Activated CD8-positive, alpha-beta T cell treated with anti-CD3 and anti-CD28 coated beads for 36 hours (primary cell): ENCODE measurements around the gene PKP1. TPM values are rescaled to one million over a fixed set of nuclear protein-coding genes. Genes with fewer than 3 reads are reported as not detected.

ENCODE experiments used
- ATAC-seq: fragments of 200-7000 bp; cut with Tn5 transposase; one replicate; pipeline ENCODE4 v1.10.0; 2021; ENCODE audit warnings: mild to moderate bottlenecking, moderate library complexity
- CTCF ChIA-PET: fragments of 350-600 bp; sonication (Branson Sonifier 250); formaldehyde crosslinking; loops from one replicate; lab custom pipeline; 2021; ENCODE audit warnings: antibody characterized with exemption; lab: Charles Lee
- POLR2A ChIA-PET: fragments of 350-600 bp; sonication (Branson Sonifier 250); formaldehyde crosslinking; loops from one replicate; lab custom pipeline; 2021; ENCODE audit warnings: antibody characterized with exemption; lab: Charles Lee
- DNase-seq: peaks from one replicate; pipeline ENCODE4 v3.0.0-alpha.2; 2020
- H3K27ac Mint-ChIP-seq: one replicate; pipeline ENCODE4 v1.8.0; 2021; ENCODE audit warnings: mild to moderate bottlenecking, mixed read lengths
- H3K27me3 Mint-ChIP-seq: one replicate; pipeline ENCODE4 v1.8.0; 2021; ENCODE audit warnings: mixed read lengths
- H3K36me3 Mint-ChIP-seq: one replicate; pipeline ENCODE4 v1.8.0; 2021; ENCODE audit warnings: low read depth, mixed read lengths
- H3K4me1 Mint-ChIP-seq: one replicate; pipeline ENCODE4 v1.8.0; 2021; ENCODE audit warnings: low read depth, mixed read lengths
- H3K4me3 Mint-ChIP-seq: one replicate; pipeline ENCODE4 v1.8.0; 2021; ENCODE audit warnings: mild to moderate bottlenecking, moderate library complexity, mixed read lengths
- H3K9me3 Mint-ChIP-seq: one replicate; pipeline ENCODE4 v1.8.0; 2021; ENCODE audit warnings: mixed read lengths
- CTCF ChIP-seq: fragments of 200-600 bp; IDR thresholded peaks from one replicate; pipeline ENCODE4 v1.8.0; 2022; ENCODE audit warnings: antibody characterized with exemption, mild to moderate bottlenecking
- intact Hi-C: fragments of 100-400 bp; cut with micrococcal nuclease; formaldehyde crosslinking; loops from one replicate; pipeline ENCODE4 v1.10.0; 2022
- total RNA-seq, 2 experiments: library from RNA; stranded (reverse); gene quantifications; one replicate each; pipeline ENCODE4 v1.2.3, GENCODE V29; 2021

Gene PKP1
- total RNA-seq, 2 experiments from 2014 or later: not detected

- no peak overlapping the region for H3K4me3 Mint-ChIP-seq
- ATAC-seq (no peak), DNase-seq (no peak)
- ChIA-PET POLR2A (no interaction called here), CTCF (interaction anchor here (1.4 kb wide), 1 partner anchor 16 kb away, joined by 4 read pairs; no protein-coding TSS in a partner anchor)
- H3K4me1 Mint-ChIP-seq: no peaks in the 10 kb centered on the region
- TF ChIP-seq CTCF: no peak
- intact Hi-C loops: no loop called here
- no peaks in the 10 kb centered on the region for H3K36me3 Mint-ChIP-seq
- H3K27ac Mint-ChIP-seq: no peak overlapping the region
- no peaks in the 10 kb centered on the region for H3K9me3 Mint-ChIP-seq
- no peaks in the 10 kb centered on the region for H3K27me3 Mint-ChIP-seq
These were observed 46.5 kb downstream of the PKP1 start for GRCh38 chr1:201329801-201330200.

GRCh38 chr1:201330541-201330940 is 47.2 kb downstream of the PKP1 start:
- Mint-ChIP-seq H3K36me3 (no peaks in the 10 kb centered on the region), H3K4me3 (no peak overlapping the region), H3K27me3 (no peaks in the 10 kb centered on the region), H3K4me1 (no peaks in the 10 kb centered on the region), H3K9me3 (no peaks in the 10 kb centered on the region), H3K27ac (no peak overlapping the region)
- ChIA-PET POLR2A (no interaction called here), CTCF (interaction anchor here (1.4 kb wide), 1 partner anchor 16 kb away, joined by 4 read pairs; no protein-coding TSS in a partner anchor)
- no peak for DNase-seq
- no peak for TF ChIP-seq CTCF
- intact Hi-C loops: no loop called here
- ATAC-seq: no peak

GRCh38 chr1:201331166-201331565 is 47.9 kb downstream of the PKP1 start:
- ChIA-PET CTCF (interaction anchor here (0.7 kb wide), 1 partner anchor 16 kb away, joined by 3 read pairs; no protein-coding TSS in a partner anchor), POLR2A (no interaction called here)
- Mint-ChIP-seq H3K4me1 (no peaks in the 10 kb centered on the region), H3K9me3 (no peaks in the 10 kb centered on the region), H3K27ac (no peak overlapping the region), H3K36me3 (no peaks in the 10 kb centered on the region), H3K27me3 (no peaks in the 10 kb centered on the region), H3K4me3 (no peak overlapping the region)
- no peak for TF ChIP-seq CTCF
- intact Hi-C loops: no loop called here
- no peak for ATAC-seq
- DNase-seq: no peak

GRCh38 chr1:201332021-201332420 is 48.7 kb downstream of the PKP1 start:
- intact Hi-C loops: no loop called here
- POLR2A ChIA-PET: no interaction called here
- DNase-seq (no peak), ATAC-seq (no peak)
- no peak for TF ChIP-seq CTCF
- H3K9me3 Mint-ChIP-seq: no peaks in the 10 kb centered on the region
- H3K4me1 Mint-ChIP-seq: no peaks in the 10 kb centered on the region
- H3K27me3 Mint-ChIP-seq: no peaks in the 10 kb centered on the region
- CTCF ChIA-PET: no interaction called here
- no peak overlapping the region for H3K4me3 Mint-ChIP-seq
- no peaks in the 10 kb centered on the region for H3K36me3 Mint-ChIP-seq
- H3K27ac Mint-ChIP-seq: no peak overlapping the region

- no peak for ATAC-seq
- no peaks in the 10 kb centered on the region for H3K36me3 Mint-ChIP-seq
- CTCF ChIA-PET: interaction anchor here (0.9 kb wide), 1 partner anchor 24 kb away, joined by 3 read pairs; no protein-coding TSS in a partner anchor
These were observed 49.5 kb downstream of the PKP1 start for GRCh38 chr1:201332616-201333335.

More at GRCh38 chr1:201332616-201333335, 49.5 kb downstream of the PKP1 start:
- intact Hi-C loops: no loop called here
- POLR2A ChIA-PET: no interaction called here
- Mint-ChIP-seq H3K27me3 (no peaks in the 10 kb centered on the region), H3K27ac (no peak overlapping the region), H3K4me1 (no peaks in the 10 kb centered on the region), H3K9me3 (no peaks in the 10 kb centered on the region), H3K4me3 (no peak overlapping the region)
- no peak for TF ChIP-seq CTCF
- no peak for DNase-seq
